K562 (cell line): ENCODE measurements around the gene HS2ST1. TPM values are rescaled to one million over a fixed set of nuclear protein-coding genes. Genes with fewer than 3 reads are reported as not detected.

Experiments used
- CEBPG ChIP-seq, 3 experiments: fragments of 200-800 bp in 1 of 3; sonication (Bioruptor generic) in 1 of 3; sonication (generic) in 1 of 3; formaldehyde crosslinking in 1 of 3; IDR thresholded peaks in 2 of 3; conservative IDR thresholded peaks in 1 of 3; 2 replicates each; pipeline versions ENCODE4 v1.6.1 to v1.8.0; 2016 to 2022; ENCODE audit warnings: missing compliant biosample characterization in 2 of 3, missing genetic modification characterization in 2 of 3, mild to moderate bottlenecking in 1 of 3, missing genetic modification reagents in 1 of 3
- FOS ChIP-seq: IDR thresholded peaks from 3 replicates; pipeline ENCODE4 v1.6.1; 2011; ENCODE audit not compliant: insufficient read length; ENCODE audit errors: extremely low read depth
- FOXA1 ChIP-seq: fragments of 450-650 bp; IDR thresholded peaks from 2 replicates; pipeline ENCODE4 v1.6.1; 2016; ENCODE audit warnings: mild to moderate bottlenecking, borderline replicate concordance
- FUS ChIP-seq: fragments of 200-400 bp; formaldehyde crosslinking; optimal IDR thresholded peaks from 2 replicates; pipeline ENCODE3; 2017; ENCODE audit warnings: low read depth, low read length
- HDGF ChIP-seq: fragments of 450-650 bp; IDR thresholded peaks from 2 replicates; pipeline ENCODE4 v1.6.1; 2016
- KDM1A ChIP-seq, 2 experiments: fragments of 450-650 bp; IDR thresholded peaks; 2 replicates each; pipeline ENCODE4 v1.6.1; 2016; ENCODE audit warnings: mild to moderate bottlenecking in 2 of 2
- LARP7 ChIP-seq: fragments of 450-650 bp; IDR thresholded peaks from 2 replicates; pipeline ENCODE4 v1.6.1; 2016
- MYC ChIP-seq, 2 experiments: fragments of 250-450 bp in 1 of 2; sonication (Bioruptor Pico) in 1 of 2; IDR thresholded peaks; 2 replicates each; pipeline versions ENCODE4 v1.5.1 to v1.6.1; 2012 to 2021; ENCODE audit warnings: low read depth in 2 of 2, borderline replicate concordance in 1 of 2, improper control_type of control experiment in 1 of 2, low read length in 1 of 2, mild to moderate bottlenecking in 1 of 2, moderate library complexity in 1 of 2
- NONO ChIP-seq, 2 experiments: fragments of 200-400 bp in 1 of 2; fragments of 450-650 bp in 1 of 2; formaldehyde crosslinking in 1 of 2; IDR thresholded peaks; 2 replicates each; pipeline ENCODE4 v1.6.1; 2017; ENCODE audit warnings: low read depth in 2 of 2, mild to moderate bottlenecking in 2 of 2, moderate library complexity in 2 of 2, low read length in 1 of 2
- SMARCE1 ChIP-seq: fragments of 450-650 bp; IDR thresholded peaks from 2 replicates; pipeline ENCODE4 v1.7.1; 2016; ENCODE audit warnings: mild to moderate bottlenecking
- ZEB2 ChIP-seq: fragments of 450-650 bp; IDR thresholded peaks from 2 replicates; pipeline ENCODE4 v1.6.1; 2016
- ZKSCAN3 ChIP-seq: fragments of 250-450 bp; sonication (Bioruptor Pico); IDR thresholded peaks from 2 replicates; pipeline ENCODE4 v1.4.0; 2020
- ZNF174 ChIP-seq: fragments of 250-450 bp; sonication (Bioruptor Pico); IDR thresholded peaks from 2 replicates; pipeline ENCODE4 v1.4.0; 2020; ENCODE audit warnings: mild to moderate bottlenecking
- ZNF316 ChIP-seq: fragments of 450-650 bp; IDR thresholded peaks from 2 replicates; pipeline ENCODE4 v1.6.1; 2016
- polyA plus RNA-seq, 8 experiments: library from polyadenylated mRNA; depleted of rRNA in 4 of 8; stranded (reverse) in 5 of 8; unstranded in 3 of 8; fragments of >200 nt; fragmentation: Nextera tagmentation in 2 of 8; fragmentation: Illumina TruSeq in 1 of 8; extraction: Ambion mirVana in 2 of 8; extraction: Trizol in 1 of 8; gene quantifications; 2 replicates each; pipeline versions ENCODE4 v1.2.1 to v1.2.3, GENCODE V29; 2011 to 2014; ENCODE audit warnings: inconsistent platforms in 1 of 8, missing spikeins in 1 of 8
- total RNA-seq, 7 experiments: library from RNA; depleted of rRNA in 6 of 7; stranded (reverse); fragments of >200 nt in 6 of 7; fragmentation: Illumina TruSeq in 2 of 7; extraction: Trizol in 2 of 7; gene quantifications; 2 replicates each; pipeline versions ENCODE4 v1.2.1 to v1.2.3, GENCODE V29; 2011 to 2021; ENCODE audit warnings: low replicate concordance in 1 of 7
- TF ChIP-seq, protein P1 (sequence below): fragments of 250-450 bp; sonication (Bioruptor Pico); IDR thresholded peaks from 2 replicates; pipeline ENCODE4 v1.9.0; 2021; ENCODE audit warnings: mild to moderate bottlenecking
- TF ChIP-seq, protein P2 (sequence below): fragments of 450-650 bp; formaldehyde crosslinking; IDR thresholded peaks from 2 replicates; pipeline ENCODE4 v1.4.0; 2020; ENCODE audit warnings: mild to moderate bottlenecking, moderate library complexity
- TF ChIP-seq, protein P3 (sequence below), 2 experiments: fragments of 450-650 bp in 1 of 2; IDR thresholded peaks; 2 replicates each; pipeline ENCODE4 v1.6.1; 2011 to 2017; ENCODE audit warnings: low read depth in 2 of 2, antibody characterized with exemption in 1 of 2, borderline replicate concordance in 1 of 2, low read length in 1 of 2, mild to moderate bottlenecking in 1 of 2, mixed read lengths in 1 of 2; ENCODE audit not compliant: control insufficient read depth in 1 of 2
- TF ChIP-seq, protein P4 (sequence below): sonication (generic); formaldehyde crosslinking; IDR thresholded peaks from 2 replicates; pipeline ENCODE4 v1.9.0; 2022; ENCODE audit warnings: mild to moderate bottlenecking, missing genetic modification reagents
- TF ChIP-seq, protein P5 (sequence below): sonication (generic); formaldehyde crosslinking; IDR thresholded peaks from 2 replicates; pipeline ENCODE4 v1.8.0; 2022; ENCODE audit warnings: missing genetic modification reagents, mild to moderate bottlenecking, borderline replicate concordance

Gene HS2ST1
- total and polyA plus RNA-seq, 9 of the 15 experiments (the other 6 are each of a cell fraction or from before 2014, with no cell fraction given), result 7.7 to 43.3 (median 25.8) TPM

DNA sequence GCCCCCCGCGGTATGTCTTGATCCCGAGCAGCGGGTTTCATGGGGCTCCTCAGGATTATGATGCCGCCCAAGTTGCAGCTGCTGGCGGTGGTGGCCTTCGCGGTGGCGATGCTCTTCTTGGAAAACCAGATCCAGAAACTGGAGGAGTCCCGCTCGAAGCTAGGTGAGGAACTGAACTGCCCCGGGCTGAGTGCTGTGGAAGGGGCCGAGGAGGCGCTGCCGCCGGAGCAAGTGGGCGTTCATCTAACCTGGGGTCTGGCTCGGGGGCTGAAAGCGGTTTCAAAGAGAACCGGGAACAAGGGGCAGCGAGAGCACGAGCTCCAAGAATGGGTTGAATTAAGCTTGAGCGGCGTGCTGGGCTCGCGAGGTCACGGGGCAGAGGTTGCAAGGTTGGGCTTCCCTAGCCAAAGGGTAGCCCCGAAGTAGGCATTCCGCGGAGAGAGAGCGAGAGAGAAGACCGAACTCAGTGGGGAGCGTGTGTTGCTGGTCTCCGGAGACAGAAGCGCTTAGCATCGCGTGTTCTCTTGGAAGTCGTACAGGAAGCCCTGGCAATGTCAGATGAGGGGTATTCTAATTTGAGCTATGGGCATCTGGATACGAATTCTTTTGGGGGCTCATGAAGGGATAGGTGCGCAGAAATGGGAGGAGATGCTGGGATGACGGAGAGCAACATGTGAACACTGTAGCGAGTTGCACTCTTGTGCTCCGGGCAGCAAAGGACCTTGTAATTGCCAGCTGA, 732 bp downstream of the HS2ST1 start (continued):
- peak; percentile 31 for TF ChIP-seq MYC (IDR thresholded peaks at IDR 0.05; ENCODE audit: low read depth, low read length)
- no peak for TF ChIP-seq MYC (CRISPR knock-in tag; IDR thresholded peaks at IDR 0.05; ENCODE audit: borderline replicate concordance, low read depth)
- no peak for TF ChIP-seq FOS
- TF ChIP-seq, protein P1, sequence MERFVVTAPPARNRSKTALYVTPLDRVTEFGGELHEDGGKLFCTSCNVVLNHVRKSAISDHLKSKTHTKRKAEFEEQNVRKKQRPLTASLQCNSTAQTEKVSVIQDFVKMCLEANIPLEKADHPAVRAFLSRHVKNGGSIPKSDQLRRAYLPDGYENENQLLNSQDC (CRISPR knock-in tag), result no peak
- no peak for TF ChIP-seq CEBPG (CRISPR knock-in tag; IDR thresholded peaks at IDR 0.05)
- TF ChIP-seq CEBPG (tag; conservative IDR thresholded peaks at IDR 0.05 in 1 of 2, IDR thresholded peaks at IDR 0.05 in 1 of 2), result no peak
- TF ChIP-seq ZNF174 (CRISPR knock-in tag), result no peak
- TF ChIP-seq SMARCE1, result peak; percentile 51; the same call in 1 of the 2 replicates
- TF ChIP-seq LARP7, result no peak
- 0 out of 2 replicates have a peak, but pooled peaks have one; percentile 43 for TF ChIP-seq ZEB2
- no peak for TF ChIP-seq FUS
- TF ChIP-seq, protein P2, sequence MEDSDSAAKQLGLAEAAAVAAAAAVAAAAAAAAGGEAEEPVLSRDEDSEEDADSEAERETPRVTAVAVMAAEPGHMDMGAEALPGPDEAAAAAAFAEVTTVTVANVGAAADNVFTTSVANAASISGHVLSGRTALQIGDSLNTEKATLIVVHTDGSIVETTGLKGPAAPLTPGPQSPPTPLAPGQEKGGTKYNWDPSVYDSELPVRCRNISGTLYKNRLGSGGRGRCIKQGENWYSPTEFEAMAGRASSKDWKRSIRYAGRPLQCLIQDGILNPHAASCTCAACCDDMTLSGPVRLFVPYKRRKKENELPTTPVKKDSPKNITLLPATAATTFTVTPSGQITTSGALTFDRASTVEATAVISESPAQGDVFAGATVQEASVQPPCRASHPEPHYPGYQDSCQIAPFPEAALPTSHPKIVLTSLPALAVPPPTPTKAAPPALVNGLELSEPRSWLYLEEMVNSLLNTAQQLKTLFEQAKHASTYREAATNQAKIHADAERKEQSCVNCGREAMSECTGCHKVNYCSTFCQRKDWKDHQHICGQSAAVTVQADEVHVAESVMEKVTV (CRISPR knock-in tag), result 0 out of 2 replicates have a peak, but pooled peaks have one; percentile 42
- TF ChIP-seq NONO (IDR thresholded peaks at IDR 0.05; ENCODE audit: low read depth in 2 of 2, low read length in 1 of 2), result 0 out of 4 replicates have a peak, but pooled peaks of 1 of the 2 experiments have one; percentile 34
- no peak for TF ChIP-seq HDGF
- TF ChIP-seq FOXA1, result no peak
- TF ChIP-seq ZKSCAN3, result no peak
- TF ChIP-seq, protein P3, sequence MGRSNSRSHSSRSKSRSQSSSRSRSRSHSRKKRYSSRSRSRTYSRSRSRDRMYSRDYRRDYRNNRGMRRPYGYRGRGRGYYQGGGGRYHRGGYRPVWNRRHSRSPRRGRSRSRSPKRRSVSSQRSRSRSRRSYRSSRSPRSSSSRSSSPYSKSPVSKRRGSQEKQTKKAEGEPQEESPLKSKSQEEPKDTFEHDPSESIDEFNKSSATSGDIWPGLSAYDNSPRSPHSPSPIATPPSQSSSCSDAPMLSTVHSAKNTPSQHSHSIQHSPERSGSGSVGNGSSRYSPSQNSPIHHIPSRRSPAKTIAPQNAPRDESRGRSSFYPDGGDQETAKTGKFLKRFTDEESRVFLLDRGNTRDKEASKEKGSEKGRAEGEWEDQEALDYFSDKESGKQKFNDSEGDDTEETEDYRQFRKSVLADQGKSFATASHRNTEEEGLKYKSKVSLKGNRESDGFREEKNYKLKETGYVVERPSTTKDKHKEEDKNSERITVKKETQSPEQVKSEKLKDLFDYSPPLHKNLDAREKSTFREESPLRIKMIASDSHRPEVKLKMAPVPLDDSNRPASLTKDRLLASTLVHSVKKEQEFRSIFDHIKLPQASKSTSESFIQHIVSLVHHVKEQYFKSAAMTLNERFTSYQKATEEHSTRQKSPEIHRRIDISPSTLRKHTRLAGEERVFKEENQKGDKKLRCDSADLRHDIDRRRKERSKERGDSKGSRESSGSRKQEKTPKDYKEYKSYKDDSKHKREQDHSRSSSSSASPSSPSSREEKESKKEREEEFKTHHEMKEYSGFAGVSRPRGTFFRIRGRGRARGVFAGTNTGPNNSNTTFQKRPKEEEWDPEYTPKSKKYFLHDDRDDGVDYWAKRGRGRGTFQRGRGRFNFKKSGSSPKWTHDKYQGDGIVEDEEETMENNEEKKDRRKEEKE (IDR thresholded peaks at IDR 0.05; ENCODE audit: borderline replicate concordance in 1 of 2, control insufficient read depth in 1 of 2, low read depth in 2 of 2, low read length in 1 of 2), result no peak
- TF ChIP-seq KDM1A (IDR thresholded peaks at IDR 0.05), result peak; percentile 6 to 13; a peak in 2 of 4 replicates
- TF ChIP-seq, protein P4, sequence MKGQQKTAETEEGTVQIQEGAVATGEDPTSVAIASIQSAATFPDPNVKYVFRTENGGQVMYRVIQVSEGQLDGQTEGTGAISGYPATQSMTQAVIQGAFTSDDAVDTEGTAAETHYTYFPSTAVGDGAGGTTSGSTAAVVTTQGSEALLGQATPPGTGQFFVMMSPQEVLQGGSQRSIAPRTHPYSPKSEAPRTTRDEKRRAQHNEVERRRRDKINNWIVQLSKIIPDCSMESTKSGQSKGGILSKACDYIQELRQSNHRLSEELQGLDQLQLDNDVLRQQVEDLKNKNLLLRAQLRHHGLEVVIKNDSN (CRISPR knock-in tag), result 0 out of 2 replicates have a peak, but pooled peaks have one; percentile 12
- TF ChIP-seq ZNF316, result 0 out of 2 replicates have a peak, but pooled peaks have one; percentile 8
- TF ChIP-seq, protein P5, sequence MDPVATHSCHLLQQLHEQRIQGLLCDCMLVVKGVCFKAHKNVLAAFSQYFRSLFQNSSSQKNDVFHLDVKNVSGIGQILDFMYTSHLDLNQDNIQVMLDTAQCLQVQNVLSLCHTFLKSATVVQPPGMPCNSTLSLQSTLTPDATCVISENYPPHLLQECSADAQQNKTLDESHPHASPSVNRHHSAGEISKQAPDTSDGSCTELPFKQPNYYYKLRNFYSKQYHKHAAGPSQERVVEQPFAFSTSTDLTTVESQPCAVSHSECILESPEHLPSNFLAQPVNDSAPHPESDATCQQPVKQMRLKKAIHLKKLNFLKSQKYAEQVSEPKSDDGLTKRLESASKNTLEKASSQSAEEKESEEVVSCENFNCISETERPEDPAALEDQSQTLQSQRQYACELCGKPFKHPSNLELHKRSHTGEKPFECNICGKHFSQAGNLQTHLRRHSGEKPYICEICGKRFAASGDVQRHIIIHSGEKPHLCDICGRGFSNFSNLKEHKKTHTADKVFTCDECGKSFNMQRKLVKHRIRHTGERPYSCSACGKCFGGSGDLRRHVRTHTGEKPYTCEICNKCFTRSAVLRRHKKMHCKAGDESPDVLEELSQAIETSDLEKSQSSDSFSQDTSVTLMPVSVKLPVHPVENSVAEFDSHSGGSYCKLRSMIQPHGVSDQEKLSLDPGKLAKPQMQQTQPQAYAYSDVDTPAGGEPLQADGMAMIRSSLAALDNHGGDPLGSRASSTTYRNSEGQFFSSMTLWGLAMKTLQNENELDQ (CRISPR knock-in tag), result no peak
